Breast epithelium (tissue), 3 donors: Measurements from ENCODE around the gene RWDD4.

ENCODE experiments used
- CTCF ChIP-seq, 3 donors: fragments of 450-650 bp; IDR thresholded peaks; one replicate each; pipeline ENCODE4 v1.5.1; 2016 to 2017; ENCODE audit warnings: antibody characterized with exemption in 3 of 3, mild to moderate bottlenecking in 3 of 3, moderate library complexity in 3 of 3
- POLR2A ChIP-seq: fragments of 450-650 bp; IDR thresholded peaks from one replicate; pipeline ENCODE4 v1.6.1; 2016; ENCODE audit warnings: antibody characterized with exemption, mild to moderate bottlenecking, moderate library complexity

GRCh38 chr4:183681119-183681518, 22.1 kb upstream of the RWDD4 start:
- TF ChIP-seq POLR2A (no peak), CTCF (IDR thresholded peaks at IDR 0.05) (no peak)
